Esophagus (tissue), 2 donors: ENCODE measurements around the gene SYT5. TPM values are rescaled to one million over a fixed set of nuclear protein-coding genes. Genes with fewer than 3 reads are reported as not detected.

Experiments
- H3K27ac ChIP-seq, 2 donors: one replicate each; pipeline ENCODE4 v1.5.1; 2013; ENCODE audit warnings: low read depth in 2 of 2, mild to moderate bottlenecking in 2 of 2, inconsistent platforms in 1 of 2, low read length in 1 of 2, moderate library complexity in 1 of 2
- H3K27me3 ChIP-seq, 2 donors: one replicate each; pipeline ENCODE4 v1.6.1; 2013; ENCODE audit warnings: low read length in 2 of 2, control low read depth in 1 of 2, mild to moderate bottlenecking in 1 of 2; ENCODE audit not compliant: insufficient read depth in 2 of 2, control insufficient read depth in 1 of 2
- H3K36me3 ChIP-seq, 2 donors: one replicate each; pipeline ENCODE4 v1.6.1; 2013; ENCODE audit warnings: low read length in 1 of 2; ENCODE audit not compliant: control insufficient read depth in 2 of 2, insufficient read depth in 2 of 2
- H3K4me1 ChIP-seq, 2 donors: one replicate each; pipeline ENCODE4 v1.6.1; 2013; ENCODE audit warnings: low read length in 1 of 2; ENCODE audit not compliant: control insufficient read depth in 2 of 2, insufficient read depth in 2 of 2
- H3K4me3 ChIP-seq, 2 donors: one replicate each; pipeline ENCODE4 v1.5.1; 2013; ENCODE audit warnings: low read length in 2 of 2, mild to moderate bottlenecking in 2 of 2, low read depth in 1 of 2, moderate library complexity in 1 of 2
- H3K9me3 ChIP-seq, 2 donors: one replicate each; pipeline ENCODE4 v1.6.1; 2013; ENCODE audit warnings: mild to moderate bottlenecking in 2 of 2, low read depth in 1 of 2, low read length in 1 of 2, moderate library complexity in 1 of 2; ENCODE audit not compliant: control insufficient read depth in 2 of 2, insufficient read depth in 1 of 2
- WGBS, 2 donors: extraction: QIAGEN DNeasy Blood & Tissue Kit; methylation state at CpG; one replicate each; pipeline ENCODE4 v1.1.7; 2013; 5-methylcytosine and 5-hydroxymethylcytosine counted together
- polyA plus RNA-seq, 2 donors: library from polyadenylated mRNA; stranded (reverse); fragments of 200-250 nt; gene quantifications; one replicate each; pipeline ENCODE4 v1.2.3, GENCODE V29; 2013
- donor health status: healthy with polysubstance abuse.
- donor health status: Bipolar disorder and iron deficiency.

The SYT5 gene
- polyA plus RNA-seq, 2 donors: 0.05 TPM; not detected in 1

- Histone ChIP-seq H3K36me3 (no peaks in the 10 kb centered on the region), H3K4me3 (no peak overlapping the region), H3K9me3 (peaks cover 0 to 4% of the 10 kb centered on the region in 2 donors), H3K4me1 (peaks cover 1 to 4% of the 10 kb centered on the region in 2 donors), H3K27ac (no peak overlapping the region), H3K27me3 (peaks cover 0 to 3% of the 10 kb centered on the region in 2 donors)
These were observed 28.1 kb downstream of the SYT5 start for GRCh38 chr19:55152017-55152416.

- Histone ChIP-seq H3K27me3 (no peaks in the 10 kb centered on the region), H3K4me3 (no peak within 1 kb of the TSS), H3K4me1 (peaks cover 0 to 3% of the 10 kb centered on the region in 2 donors), H3K9me3 (peaks cover 0 to 4% of the 10 kb centered on the region in 2 donors), H3K27ac (no peak within 1 kb of the TSS), H3K36me3 (no peaks in the 10 kb centered on the region)
- WGBS, 2 donors: 15% methylated on average over 17 to 18 of the region's 18 CpGs
These were observed 30.7 kb downstream of the SYT5 start, which contains the start of gene TNNT1 for GRCh38 chr19:55149078-55150003. TNNT1 (minus strand) TSS chr19:55149206; CDS start chr19:55147157, 2,049 bp downstream.

GRCh38 chr19:55147545-55148251 lies 32.4 kb downstream of the SYT5 start:
- Histone ChIP-seq H3K4me1 (peaks cover 0 to 3% of the 10 kb centered on the region in 2 donors), H3K4me3 (no peak overlapping the region), H3K27ac (no peak overlapping the region), H3K9me3 (peaks cover 0 to 4% of the 10 kb centered on the region in 2 donors), H3K36me3 (no peaks in the 10 kb centered on the region), H3K27me3 (no peaks in the 10 kb centered on the region)
- 30 to 36% methylated on average over 8 to 9 of the region's 9 CpGs for WGBS, 2 donors

- H3K4me1 ChIP-seq: peaks cover 0 to 3% of the 10 kb centered on the region in 2 donors
- 2 to 5% methylated on average over 11 to 27 of the region's 27 CpGs for WGBS, 2 donors
- H3K27me3 ChIP-seq: no peaks in the 10 kb centered on the region
- no peaks in the 10 kb centered on the region for H3K36me3 ChIP-seq
- H3K9me3 ChIP-seq: peaks cover 0 to 1% of the 10 kb centered on the region in 2 donors
- no peak overlapping the region for H3K27ac ChIP-seq
- H3K4me3 ChIP-seq: no peak overlapping the region
These were observed 33.3 kb downstream of the SYT5 start for GRCh38 chr19:55146705-55147273.

GRCh38 chr19:55146078-55146704 lies 33.9 kb downstream of the SYT5 start:
- Histone ChIP-seq H3K4me3 (no peak overlapping the region), H3K27ac (no peak overlapping the region), H3K27me3 (no peaks in the 10 kb centered on the region), H3K9me3 (no peaks in the 10 kb centered on the region), H3K36me3 (no peaks in the 10 kb centered on the region), H3K4me1 (peaks cover 0 to 3% of the 10 kb centered on the region in 2 donors)
- WGBS, 2 donors: 2% methylated on average over 14 to 37 of the region's 41 CpGs

- WGBS, 2 donors: 24 to 26% methylated on average over 3 of the region's 3 CpGs
- Histone ChIP-seq H3K4me3 (no peak overlapping the region), H3K27ac (no peak overlapping the region), H3K36me3 (no peaks in the 10 kb centered on the region), H3K27me3 (no peaks in the 10 kb centered on the region), H3K9me3 (no peaks in the 10 kb centered on the region), H3K4me1 (peaks cover 0 to 3% of the 10 kb centered on the region in 2 donors)
These were observed 34.9 kb downstream of the SYT5 start for GRCh38 chr19:55145232-55145631.

GRCh38 chr19:55141696-55142095 lies 38.4 kb downstream of the SYT5 start:
- Histone ChIP-seq H3K27ac (no peak overlapping the region), H3K4me1 (peaks cover 0 to 1% of the 10 kb centered on the region in 2 donors), H3K27me3 (no peaks in the 10 kb centered on the region), H3K36me3 (no peaks in the 10 kb centered on the region), H3K4me3 (no peak overlapping the region), H3K9me3 (no peaks in the 10 kb centered on the region)
- WGBS, 2 donors: 34 to 37% methylated on average over 21 of the region's 21 CpGs

GRCh38 chr19:55137915-55138314 lies 42.2 kb downstream of the SYT5 start:
- H3K27ac ChIP-seq: no peak overlapping the region
- H3K4me1 ChIP-seq: peaks cover 0 to 2% of the 10 kb centered on the region in 2 donors
- H3K27me3 ChIP-seq: no peaks in the 10 kb centered on the region
- WGBS, 2 donors: 55 to 66% methylated on average over 9 of the region's 9 CpGs
- no peaks in the 10 kb centered on the region for H3K9me3 ChIP-seq
- no peaks in the 10 kb centered on the region for H3K36me3 ChIP-seq
- no peak overlapping the region for H3K4me3 ChIP-seq
